ENCODE results near the gene PLG.

Gene PLG

DNA sequence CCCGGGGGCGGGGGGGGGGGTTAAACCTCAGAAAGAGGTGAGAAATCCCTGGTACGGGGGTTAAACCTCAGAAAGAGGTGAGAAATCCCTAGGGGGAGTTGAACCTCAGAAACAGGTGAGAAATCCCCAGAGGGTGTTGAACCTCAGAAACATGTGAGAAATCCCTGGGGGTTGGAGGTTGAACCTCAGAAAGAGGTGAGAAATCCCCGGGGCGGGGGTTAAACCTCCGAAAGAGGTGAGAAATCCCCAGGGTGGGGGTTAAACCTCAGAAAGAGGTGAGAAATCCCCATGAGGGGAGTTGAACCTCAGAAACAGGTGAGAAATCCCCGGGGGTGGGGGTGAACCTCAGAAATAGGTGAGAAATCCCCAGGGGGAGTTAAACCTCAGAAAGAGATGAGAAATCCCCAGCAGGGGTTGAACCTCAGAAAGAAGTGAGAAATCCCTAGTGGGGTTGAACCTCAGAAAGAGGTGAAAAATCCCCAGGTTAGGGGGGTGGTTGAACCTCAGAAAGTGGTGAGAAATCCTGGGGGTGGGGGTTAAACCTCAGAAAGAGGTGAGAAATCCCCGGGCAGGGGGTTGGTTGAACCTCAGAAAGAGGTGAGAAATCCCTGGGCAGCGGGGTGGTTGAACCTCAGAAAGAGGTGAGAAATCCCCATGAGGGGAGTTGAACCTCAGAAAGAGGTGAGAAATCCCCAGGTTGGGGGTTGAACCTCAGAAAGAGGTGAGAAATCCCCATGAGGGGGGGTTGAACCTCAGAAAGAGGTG, 87.4 kb downstream of the PLG start:
- H3K27me3 ChIP-seq (ENCODE audit: insufficient read depth, low read depth) = no peaks in the 10 kb centered on the region
- H2AFZ ChIP-seq (ENCODE audit: low read depth) = no peak overlapping the region
- no peak overlapping the region for H3K4me3 ChIP-seq (IDR thresholded peaks at IDR 0.05; ENCODE audit: insufficient read depth, low read depth, low read length)
- no peaks in the 10 kb centered on the region for H3K79me2 ChIP-seq (ENCODE audit: insufficient read depth, low read depth)
- H3K36me3 ChIP-seq (ENCODE audit: insufficient read depth) = no peaks in the 10 kb centered on the region
- H3K4me1 ChIP-seq (ENCODE audit: low read depth, poor library complexity, severe bottlenecking) = peaks cover 37% of the 10 kb centered on the region
- TF ChIP-seq, protein P1, sequence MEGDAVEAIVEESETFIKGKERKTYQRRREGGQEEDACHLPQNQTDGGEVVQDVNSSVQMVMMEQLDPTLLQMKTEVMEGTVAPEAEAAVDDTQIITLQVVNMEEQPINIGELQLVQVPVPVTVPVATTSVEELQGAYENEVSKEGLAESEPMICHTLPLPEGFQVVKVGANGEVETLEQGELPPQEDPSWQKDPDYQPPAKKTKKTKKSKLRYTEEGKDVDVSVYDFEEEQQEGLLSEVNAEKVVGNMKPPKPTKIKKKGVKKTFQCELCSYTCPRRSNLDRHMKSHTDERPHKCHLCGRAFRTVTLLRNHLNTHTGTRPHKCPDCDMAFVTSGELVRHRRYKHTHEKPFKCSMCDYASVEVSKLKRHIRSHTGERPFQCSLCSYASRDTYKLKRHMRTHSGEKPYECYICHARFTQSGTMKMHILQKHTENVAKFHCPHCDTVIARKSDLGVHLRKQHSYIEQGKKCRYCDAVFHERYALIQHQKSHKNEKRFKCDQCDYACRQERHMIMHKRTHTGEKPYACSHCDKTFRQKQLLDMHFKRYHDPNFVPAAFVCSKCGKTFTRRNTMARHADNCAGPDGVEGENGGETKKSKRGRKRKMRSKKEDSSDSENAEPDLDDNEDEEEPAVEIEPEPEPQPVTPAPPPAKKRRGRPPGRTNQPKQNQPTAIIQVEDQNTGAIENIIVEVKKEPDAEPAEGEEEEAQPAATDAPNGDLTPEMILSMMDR (conservative IDR thresholded peaks at IDR 0.05; ENCODE audit: low read depth, low read length) = no peak
- H4K20me1 ChIP-seq (ENCODE audit: insufficient read depth) = no peaks in the 10 kb centered on the region; the same call in 1 of the 2 replicates
- H3K4me2 ChIP-seq = no peak overlapping the region
- no peak overlapping the region for H3K9ac ChIP-seq
- H3K27ac ChIP-seq = no peak overlapping the region; the same call in 1 of the 2 replicates

DNA sequence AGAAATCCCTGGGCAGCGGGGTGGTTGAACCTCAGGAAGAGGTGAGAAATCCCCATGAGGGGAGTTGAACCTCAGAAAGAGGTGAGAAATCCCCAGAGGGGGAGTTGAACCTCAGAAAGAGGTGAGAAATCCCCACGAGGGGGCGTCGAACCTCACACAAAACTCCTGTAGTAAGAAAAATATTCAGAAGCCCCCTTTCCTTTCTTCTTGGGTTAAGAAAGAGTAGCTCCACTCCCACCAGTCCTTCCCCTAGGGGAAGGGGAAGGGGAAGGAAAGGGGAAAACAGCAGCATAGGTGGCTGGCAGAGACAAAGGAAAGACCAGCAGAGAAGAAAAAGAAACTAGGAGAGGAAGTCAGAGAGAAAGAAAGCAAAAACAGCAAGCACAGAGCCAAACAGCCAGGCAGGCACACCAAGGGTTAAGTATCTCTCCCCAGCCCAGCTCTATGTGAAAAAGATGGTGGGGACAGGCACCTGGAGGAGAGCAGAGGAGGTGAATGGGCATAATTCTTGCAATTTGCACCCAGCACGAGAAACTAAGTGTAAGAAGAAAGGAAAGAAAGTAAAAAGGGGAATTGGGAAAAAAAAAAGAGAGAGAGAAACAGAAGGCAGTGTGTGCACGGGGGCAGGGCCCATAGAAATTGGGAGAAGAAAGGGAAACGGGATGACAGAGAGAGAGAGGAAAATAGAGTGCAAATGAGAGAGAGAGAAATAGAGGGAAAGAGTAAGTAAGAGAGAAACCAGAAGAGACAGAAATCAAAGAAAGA, 88.2 kb downstream of the PLG start:
- TF ChIP-seq, protein P1 (conservative IDR thresholded peaks at IDR 0.05; ENCODE audit: low read depth, low read length) = peak; percentile 57
- Histone ChIP-seq H3K27ac (peak overlapping the region; percentile 48; the same call in 1 of the 2 replicates), H3K4me3 (IDR thresholded peaks at IDR 0.05; ENCODE audit: insufficient read depth, low read depth, low read length) (no peak overlapping the region), H3K79me2 (ENCODE audit: insufficient read depth, low read depth) (no peaks in the 10 kb centered on the region), H3K9ac (no peak overlapping the region), H4K20me1 (ENCODE audit: insufficient read depth) (no peaks in the 10 kb centered on the region; the same call in 1 of the 2 replicates), H3K27me3 (ENCODE audit: insufficient read depth, low read depth) (no peaks in the 10 kb centered on the region), H3K36me3 (ENCODE audit: insufficient read depth) (no peaks in the 10 kb centered on the region), H2AFZ (ENCODE audit: low read depth) (no peak overlapping the region), H3K4me2 (peak overlapping the region; percentile 36; the same call in 1 of the 2 replicates), H3K4me1 (ENCODE audit: low read depth, poor library complexity, severe bottlenecking) (peaks cover 37% of the 10 kb centered on the region)

DNA sequence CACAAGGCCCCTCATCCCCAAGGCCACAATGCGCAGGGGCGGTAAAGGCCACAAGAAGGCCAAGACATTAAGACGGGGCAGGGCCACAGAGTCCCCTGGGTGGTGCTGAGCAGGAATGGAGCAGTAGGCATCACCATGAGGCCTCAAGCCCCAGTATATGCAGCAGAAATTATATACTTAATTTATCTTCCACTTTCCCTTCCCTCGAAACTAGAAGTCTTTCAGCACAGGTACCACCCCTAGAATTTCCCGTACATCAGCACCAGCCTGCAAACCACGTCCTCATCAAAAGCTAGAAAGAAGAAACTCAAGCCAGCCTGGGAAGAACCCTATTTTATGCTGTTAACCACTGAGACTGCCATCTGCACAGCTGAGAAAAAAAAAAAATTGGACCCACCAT, 89.4 kb downstream of the PLG start:
- Histone ChIP-seq H3K4me2 (peak overlapping the region; percentile 44), H3K27ac (no peak overlapping the region), H3K4me1 (ENCODE audit: low read depth, poor library complexity, severe bottlenecking) (peaks cover 37% of the 10 kb centered on the region)

DNA sequence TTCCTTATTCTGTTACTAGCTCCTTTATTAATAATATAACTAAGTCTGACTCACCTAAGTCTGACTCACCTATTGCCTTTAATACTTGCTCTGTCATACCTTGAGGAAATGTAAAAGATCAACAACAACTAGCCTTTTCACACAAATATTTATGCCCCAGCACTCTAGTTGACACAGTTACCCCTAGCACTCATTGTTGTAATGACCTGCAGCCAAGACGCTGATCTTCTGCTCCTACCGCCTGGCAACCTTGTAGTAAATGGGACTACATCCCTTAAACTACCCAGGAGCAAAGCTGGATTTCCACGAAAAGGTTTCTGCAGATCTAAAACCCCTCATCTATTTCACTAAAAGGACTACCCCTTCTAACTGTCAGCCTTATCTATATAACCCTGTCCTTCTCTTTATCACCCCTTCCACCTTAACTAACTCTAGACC, 90.0 kb downstream of the PLG start:
- H2AFZ ChIP-seq (ENCODE audit: low read depth) = no peak overlapping the region
- TF ChIP-seq, protein P1 (conservative IDR thresholded peaks at IDR 0.05; ENCODE audit: low read depth, low read length) = no peak
- no peaks in the 10 kb centered on the region; the same call in 1 of the 2 replicates for H4K20me1 ChIP-seq (ENCODE audit: insufficient read depth)
- peaks cover 37% of the 10 kb centered on the region for H3K4me1 ChIP-seq (ENCODE audit: low read depth, poor library complexity, severe bottlenecking)
- peak overlapping the region; percentile 37 for H3K4me2 ChIP-seq
- no peak overlapping the region for H3K27ac ChIP-seq
- no peak overlapping the region for H3K4me3 ChIP-seq (IDR thresholded peaks at IDR 0.05; ENCODE audit: insufficient read depth, low read depth, low read length)
- H3K79me2 ChIP-seq (ENCODE audit: insufficient read depth, low read depth) = no peaks in the 10 kb centered on the region
- no peaks in the 10 kb centered on the region for H3K36me3 ChIP-seq (ENCODE audit: insufficient read depth)
- no peaks in the 10 kb centered on the region for H3K27me3 ChIP-seq (ENCODE audit: insufficient read depth, low read depth)
- no peak overlapping the region for H3K9ac ChIP-seq

More for the DNA sequence above, 89.4 kb downstream of the PLG start:
- Histone ChIP-seq H3K79me2 (ENCODE audit: insufficient read depth, low read depth) (no peaks in the 10 kb centered on the region), H2AFZ (ENCODE audit: low read depth) (no peak overlapping the region), H4K20me1 (ENCODE audit: insufficient read depth) (no peaks in the 10 kb centered on the region; the same call in 1 of the 2 replicates), H3K36me3 (ENCODE audit: insufficient read depth) (no peaks in the 10 kb centered on the region), H3K9ac (no peak overlapping the region), H3K27me3 (ENCODE audit: insufficient read depth, low read depth) (no peaks in the 10 kb centered on the region), H3K4me3 (IDR thresholded peaks at IDR 0.05; ENCODE audit: insufficient read depth, low read depth, low read length) (no peak overlapping the region)
- TF ChIP-seq, protein P1 (conservative IDR thresholded peaks at IDR 0.05; ENCODE audit: low read depth, low read length) = no peak

Measured in KMS-11 (cell line).